ENCODE data around the gene CEP135. TPM values are rescaled to one million over a fixed set of nuclear protein-coding genes. Genes with fewer than 3 reads are reported as not detected.

The CEP135 gene
- total and polyA plus RNA-seq, 9 donors: 4.3 to 11.5 (median 8.2) TPM

- Histone ChIP-seq H3K36me3 (no peaks in the 10 kb centered on the region), H3K4me3 (no peak overlapping the region), H3K27ac (no peak overlapping the region), H3K4me1 (ENCODE audit: insufficient read depth) (peaks cover 4% of the 10 kb centered on the region), H3K27me3 (no peaks in the 10 kb centered on the region), H3K9me3 (no peaks in the 10 kb centered on the region)
- no peak for DNase-seq
- TF ChIP-seq POLR2A (IDR thresholded peaks at IDR 0.05): no peak
- TF ChIP-seq, protein P1, sequence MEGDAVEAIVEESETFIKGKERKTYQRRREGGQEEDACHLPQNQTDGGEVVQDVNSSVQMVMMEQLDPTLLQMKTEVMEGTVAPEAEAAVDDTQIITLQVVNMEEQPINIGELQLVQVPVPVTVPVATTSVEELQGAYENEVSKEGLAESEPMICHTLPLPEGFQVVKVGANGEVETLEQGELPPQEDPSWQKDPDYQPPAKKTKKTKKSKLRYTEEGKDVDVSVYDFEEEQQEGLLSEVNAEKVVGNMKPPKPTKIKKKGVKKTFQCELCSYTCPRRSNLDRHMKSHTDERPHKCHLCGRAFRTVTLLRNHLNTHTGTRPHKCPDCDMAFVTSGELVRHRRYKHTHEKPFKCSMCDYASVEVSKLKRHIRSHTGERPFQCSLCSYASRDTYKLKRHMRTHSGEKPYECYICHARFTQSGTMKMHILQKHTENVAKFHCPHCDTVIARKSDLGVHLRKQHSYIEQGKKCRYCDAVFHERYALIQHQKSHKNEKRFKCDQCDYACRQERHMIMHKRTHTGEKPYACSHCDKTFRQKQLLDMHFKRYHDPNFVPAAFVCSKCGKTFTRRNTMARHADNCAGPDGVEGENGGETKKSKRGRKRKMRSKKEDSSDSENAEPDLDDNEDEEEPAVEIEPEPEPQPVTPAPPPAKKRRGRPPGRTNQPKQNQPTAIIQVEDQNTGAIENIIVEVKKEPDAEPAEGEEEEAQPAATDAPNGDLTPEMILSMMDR (IDR thresholded peaks at IDR 0.05): no peak
- no peak for TF ChIP-seq EP300 (IDR thresholded peaks at IDR 0.05)
- intact Hi-C loops (cut with DNase I): no loop called here
Measured at GRCh38 chr4:56082829-56083228, 134.1 kb downstream of the CEP135 start.

Other genes starting within 250 kb of the CEP135 start
- not detected for gene EXOC1L, start 129.2 kb upstream of the CEP135 start, total RNA-seq
- gene EXOC1L, start 129.2 kb upstream of the CEP135 start, polyA plus RNA-seq: not detected
- gene EXOC1, start 95.3 kb upstream of the CEP135 start, total RNA-seq: 10 to 100 TPM; 20.1 to 32.7 (median 24.1) TPM
- gene EXOC1, start 95.3 kb upstream of the CEP135 start, polyA plus RNA-seq: 10 to 100 TPM; 14.6 to 26.5 TPM

Measured in ovary (tissue), 9 donors.